ENCODE results near the gene SHQ1.
A peak's percentile ranks its signal among the peaks of the same experiment; 100 is the strongest.
"Not testable (repeated sequence)": the region's sequence is repeated elsewhere in the genome, so short reads cannot be mapped to it uniquely, and the experiment has no call there.

SHQ1 gene

GRCh38 chr3:72791161-72791560 is 57.1 kb downstream of the SHQ1 start:
- TF ChIP-seq CTCF (IDR thresholded peaks at IDR 0.05; ENCODE audit: low read length, missing control alignments), result no peak
- no peak overlapping the region for H3K4me3 ChIP-seq (replicated peaks; ENCODE audit: low read depth, low read length)
- DNase-seq (ENCODE audit: low read depth), result peak; percentile 4

GRCh38 chr3:72789786-72790185 is 58.5 kb downstream of the SHQ1 start:
- no peak for DNase-seq (ENCODE audit: low read depth)
- no peak overlapping the region for H3K4me3 ChIP-seq (replicated peaks; ENCODE audit: low read depth, low read length)
- no peak for TF ChIP-seq CTCF (IDR thresholded peaks at IDR 0.05; ENCODE audit: low read length, missing control alignments)

GRCh38 chr3:72788232-72788631 is 60.0 kb downstream of the SHQ1 start:
- DNase-seq (ENCODE audit: low read depth); H3K4me3 ChIP-seq (replicated peaks; ENCODE audit: low read depth, low read length): not testable (repeated sequence)

- no peak for TF ChIP-seq CTCF (IDR thresholded peaks at IDR 0.05; ENCODE audit: low read length, missing control alignments)
- no peak overlapping the region for H3K4me3 ChIP-seq (replicated peaks; ENCODE audit: low read depth, low read length)
- DNase-seq (ENCODE audit: low read depth), result no peak
Measured at GRCh38 chr3:72786668-72787067, 61.6 kb downstream of the SHQ1 start.

DNA sequence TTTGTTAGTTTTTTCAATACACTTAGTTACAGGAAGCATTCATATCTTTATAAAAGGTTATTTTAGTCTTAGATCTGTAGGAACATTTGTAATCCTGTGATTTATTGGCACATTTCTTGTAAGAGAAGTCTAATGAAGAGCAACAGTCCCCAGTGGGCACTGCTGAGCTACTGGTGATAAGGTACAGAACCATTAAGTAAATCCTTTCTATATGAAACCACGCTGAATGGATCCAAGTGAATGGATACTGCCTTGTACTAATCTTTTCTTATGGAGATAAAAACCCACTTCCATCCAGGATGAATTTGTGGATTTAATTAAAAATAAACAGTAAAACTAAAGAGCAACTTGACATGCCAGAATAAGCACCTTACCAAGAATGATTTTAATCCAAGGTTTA is 64.0 kb downstream of the SHQ1 start:
- DNase-seq (ENCODE audit: low read depth), result no peak
- H3K4me3 ChIP-seq (replicated peaks; ENCODE audit: low read depth, low read length), result no peak overlapping the region
- no peak for TF ChIP-seq CTCF (IDR thresholded peaks at IDR 0.05; ENCODE audit: low read length, missing control alignments)

DNA sequence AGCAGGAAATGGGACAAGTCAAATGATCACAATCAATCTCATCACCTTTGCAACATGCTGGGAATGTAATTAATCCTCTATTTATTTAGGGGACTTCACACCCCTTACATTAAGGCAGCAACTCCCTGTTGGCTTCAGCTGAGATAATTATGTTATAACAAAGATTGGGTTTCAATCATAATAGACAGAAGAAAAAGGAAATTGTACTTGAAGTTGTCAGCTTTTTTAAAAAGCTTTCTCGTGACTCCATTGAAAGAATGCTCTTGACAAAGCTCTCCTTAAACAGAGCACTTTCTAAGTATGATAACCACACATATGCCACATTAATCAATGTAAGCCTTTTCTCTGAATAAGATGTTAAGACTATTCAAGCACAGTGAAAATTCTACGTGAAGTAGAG is 65.7 kb downstream of the SHQ1 start:
- H3K4me3 ChIP-seq (replicated peaks; ENCODE audit: low read depth, low read length), result no peak overlapping the region
- DNase-seq (ENCODE audit: low read depth), result no peak
- TF ChIP-seq CTCF (IDR thresholded peaks at IDR 0.05; ENCODE audit: low read length, missing control alignments), result no peak

GRCh38 chr3:72769758-72770540 is 78.3 kb downstream of the SHQ1 start:
- TF ChIP-seq CTCF (IDR thresholded peaks at IDR 0.05; ENCODE audit: low read length, missing control alignments), result no peak
- no peak overlapping the region for H3K4me3 ChIP-seq (replicated peaks; ENCODE audit: low read depth, low read length)
- no peak for DNase-seq (ENCODE audit: low read depth)

Data from fibroblast of pulmonary artery (primary cell).